Mesendoderm (in vitro differentiated cells): ENCODE measurements around the gene CHIT1.

Experiments
- DNase-seq: peaks from one replicate; pipeline ENCODE4 v3.0.0; 2013
- H2AK5ac ChIP-seq: 2 replicates; pipeline ENCODE4 v1.6.1; 2013; ENCODE audit warnings: low read length, inconsistent platforms
- H2BK120ac ChIP-seq: 2 replicates; pipeline ENCODE4 v1.6.1; 2013; ENCODE audit warnings: low read depth, mild to moderate bottlenecking, low read length, moderate library complexity, mixed read lengths
- H2BK15ac ChIP-seq: replicated peaks from 2 replicates; pipeline ENCODE4 v1.6.1; 2013; ENCODE audit warnings: low read depth, mild to moderate bottlenecking, moderate library complexity
- H2BK5ac ChIP-seq: 2 replicates; pipeline ENCODE4 v1.6.1; 2013; ENCODE audit warnings: low read length, inconsistent platforms
- H3K18ac ChIP-seq: 2 replicates; pipeline ENCODE4 v1.6.1; 2013; ENCODE audit warnings: mild to moderate bottlenecking, low read length, mixed read lengths
- H3K23ac ChIP-seq: one replicate; pipeline ENCODE4 v1.6.1; 2013; ENCODE audit warnings: low read length
- H3K27ac ChIP-seq: 2 replicates; pipeline ENCODE4 v1.5.1; 2013; ENCODE audit warnings: low read depth, mild to moderate bottlenecking, inconsistent platforms, low read length, moderate library complexity
- H3K27me3 ChIP-seq: 2 replicates; pipeline ENCODE4 v1.6.1; 2013; ENCODE audit warnings: low read length, control low read depth, mild to moderate bottlenecking, inconsistent platforms; ENCODE audit not compliant: insufficient read depth, poor library complexity
- H3K36me3 ChIP-seq: 2 replicates; pipeline ENCODE4 v1.6.1; 2013; ENCODE audit warnings: low read length, inconsistent platforms; ENCODE audit not compliant: control insufficient read depth, insufficient read depth
- H3K4ac ChIP-seq: one replicate; pipeline ENCODE4 v1.6.1; 2013; ENCODE audit warnings: low read depth, mild to moderate bottlenecking, low read length, moderate library complexity
- H3K4me1 ChIP-seq: 2 replicates; pipeline ENCODE4 v1.6.1; 2013; ENCODE audit warnings: low read depth, low read length, inconsistent platforms; ENCODE audit not compliant: control insufficient read depth
- H3K4me2 ChIP-seq: 2 replicates; pipeline ENCODE4 v1.6.1; 2013; ENCODE audit warnings: low read length
- H3K4me3 ChIP-seq: 2 replicates; pipeline ENCODE4 v1.5.1; 2013; ENCODE audit warnings: mild to moderate bottlenecking, low read length
- H3K56ac ChIP-seq: one replicate; pipeline ENCODE4 v1.6.1; 2013; ENCODE audit warnings: low read length
- H3K79me1 ChIP-seq: 2 replicates; pipeline ENCODE4 v1.6.1; 2013; ENCODE audit warnings: low read length, inconsistent platforms
- H3K79me2 ChIP-seq: 2 replicates; pipeline ENCODE4 v1.6.1; 2013; ENCODE audit warnings: mild to moderate bottlenecking, low read length; ENCODE audit not compliant: control insufficient read depth, insufficient read depth
- H3K9ac ChIP-seq: 2 replicates; pipeline ENCODE4 v1.6.1; 2013; ENCODE audit warnings: low read length, inconsistent platforms
- H4K5ac ChIP-seq: one replicate; pipeline ENCODE4 v1.6.1; 2013; ENCODE audit warnings: low read length
- H4K8ac ChIP-seq: one replicate; pipeline ENCODE4 v1.6.1; 2013; ENCODE audit warnings: low read depth, mild to moderate bottlenecking, control low read depth, low read length, moderate library complexity
- WGBS: extraction: QIAGEN DNeasy Blood & Tissue Kit; methylation state at CpG from one replicate; pipeline ENCODE4 v1.1.7; 2013; ENCODE audit warnings: low lambda C conversion rate, missing lambda C conversion rate; ENCODE audit not compliant: insufficient coverage; ENCODE audit errors: extremely low coverage; 5-methylcytosine and 5-hydroxymethylcytosine counted together

CHIT1 gene

DNA sequence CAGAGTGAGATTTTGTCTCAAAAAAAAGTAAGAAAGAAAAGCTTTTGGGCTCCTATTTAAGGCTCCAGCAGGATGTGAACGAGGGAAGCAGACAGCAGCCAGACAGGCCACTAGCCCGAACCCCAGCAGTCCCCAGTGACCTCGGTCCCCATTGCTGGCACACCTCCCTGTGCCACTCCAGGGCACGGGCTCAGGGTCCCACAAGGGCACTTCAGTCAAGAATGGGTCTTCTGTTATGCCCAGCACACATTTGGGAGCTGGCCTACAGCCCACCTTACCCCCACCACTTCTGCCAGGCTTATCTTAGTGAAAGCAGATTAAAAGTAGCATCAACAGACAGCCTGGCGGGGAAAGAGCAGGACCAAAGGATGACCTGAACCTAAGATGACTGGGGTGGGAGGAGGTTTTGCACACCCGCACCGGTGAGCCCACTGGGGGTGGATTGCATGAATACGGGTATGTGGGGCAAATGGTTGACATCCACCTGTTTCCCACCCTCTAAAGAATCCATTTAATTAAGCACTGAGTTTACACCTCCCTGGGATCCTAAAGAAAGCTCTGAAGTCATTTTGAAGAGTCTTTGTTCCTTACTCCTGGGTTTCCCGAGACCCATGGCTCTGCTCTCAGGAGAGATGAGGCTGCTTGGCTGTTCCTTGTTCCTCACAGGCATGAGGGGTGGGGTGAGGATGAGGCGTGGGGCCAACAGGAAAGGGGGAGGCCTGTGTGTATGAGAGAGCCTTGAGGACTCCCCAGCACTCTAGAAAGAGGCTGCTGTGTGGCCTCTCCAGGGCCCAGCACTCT, 47.7 kb downstream of the CHIT1 start:
- Histone ChIP-seq H3K79me2 (no peaks in the 10 kb centered on the region), H3K9ac (no peak overlapping the region), H3K18ac (peak overlapping the region; percentile 53), H4K8ac (no peak overlapping the region), H3K4ac (no peak overlapping the region), H3K27ac (no peak overlapping the region), H2BK120ac (no peak overlapping the region), H2AK5ac (no peak overlapping the region), H3K23ac (no peak overlapping the region), H3K4me2 (no peak overlapping the region), H3K4me1 (peaks cover 27% of the 10 kb centered on the region), H3K36me3 (no peaks in the 10 kb centered on the region), H3K27me3 (no peaks in the 10 kb centered on the region), H3K4me3 (no peak overlapping the region), H2BK5ac (no peak overlapping the region), H4K5ac (no peak overlapping the region), H3K56ac (no peak overlapping the region), H3K79me1 (no peaks in the 10 kb centered on the region), H2BK15ac (no peak overlapping the region)
- WGBS, result no CpG with 5 or more reads among the region's 10 CpGs
- no peak for DNase-seq

DNA sequence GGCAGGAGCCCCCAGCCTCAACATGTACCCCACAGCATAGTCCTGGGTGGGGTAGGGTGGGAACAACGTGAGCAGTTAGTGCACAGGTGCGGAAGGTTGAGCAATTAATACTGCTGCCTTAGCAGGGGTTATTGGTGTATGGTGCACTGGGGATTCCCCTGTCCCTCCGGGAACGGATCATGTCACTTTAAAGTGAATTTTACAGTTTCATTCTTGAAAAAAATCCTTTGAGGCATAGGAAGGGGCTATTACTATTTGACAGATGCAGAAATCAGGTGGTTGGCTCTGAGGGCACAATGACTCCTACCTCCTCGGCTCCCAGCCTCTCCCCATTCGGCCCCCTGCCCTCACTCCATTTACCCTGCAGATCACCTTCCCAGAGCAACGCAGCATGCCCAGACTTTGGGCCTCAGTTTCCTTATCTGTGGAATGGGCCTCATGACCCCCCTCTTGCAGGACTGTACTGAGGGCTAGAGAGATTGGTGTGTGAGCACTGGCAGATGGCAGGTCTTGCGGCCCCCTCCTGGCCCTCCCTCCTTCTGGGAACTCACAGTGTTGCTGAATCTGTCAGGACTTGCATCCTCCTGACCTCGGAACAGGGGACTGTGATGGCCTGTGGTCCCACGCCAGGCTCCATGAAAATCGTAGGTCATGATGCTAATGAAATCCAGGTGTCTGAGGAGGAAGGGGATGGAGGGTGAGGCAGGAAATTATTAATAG, 48.7 kb downstream of the CHIT1 start:
- H3K23ac ChIP-seq, result no peak overlapping the region
- peaks cover 21% of the 10 kb centered on the region for H3K4me1 ChIP-seq
- no CpG with 5 or more reads among the region's 11 CpGs for WGBS
- no peak overlapping the region for H3K4me3 ChIP-seq
- no peak overlapping the region for H3K4ac ChIP-seq
- no peak overlapping the region for H2BK120ac ChIP-seq
- H3K18ac ChIP-seq, result no peak overlapping the region
- DNase-seq, result no peak
- H4K5ac ChIP-seq, result no peak overlapping the region
- H3K4me2 ChIP-seq, result no peak overlapping the region
- H4K8ac ChIP-seq, result no peak overlapping the region
- no peak overlapping the region for H2BK15ac ChIP-seq
- H3K36me3 ChIP-seq, result no peaks in the 10 kb centered on the region
- no peaks in the 10 kb centered on the region for H3K79me2 ChIP-seq
- no peak overlapping the region for H3K27ac ChIP-seq
- no peak overlapping the region for H3K56ac ChIP-seq
- no peak overlapping the region for H2AK5ac ChIP-seq
- no peaks in the 10 kb centered on the region for H3K79me1 ChIP-seq
- H2BK5ac ChIP-seq, result no peak overlapping the region
- H3K9ac ChIP-seq, result no peak overlapping the region
- no peaks in the 10 kb centered on the region for H3K27me3 ChIP-seq

DNA sequence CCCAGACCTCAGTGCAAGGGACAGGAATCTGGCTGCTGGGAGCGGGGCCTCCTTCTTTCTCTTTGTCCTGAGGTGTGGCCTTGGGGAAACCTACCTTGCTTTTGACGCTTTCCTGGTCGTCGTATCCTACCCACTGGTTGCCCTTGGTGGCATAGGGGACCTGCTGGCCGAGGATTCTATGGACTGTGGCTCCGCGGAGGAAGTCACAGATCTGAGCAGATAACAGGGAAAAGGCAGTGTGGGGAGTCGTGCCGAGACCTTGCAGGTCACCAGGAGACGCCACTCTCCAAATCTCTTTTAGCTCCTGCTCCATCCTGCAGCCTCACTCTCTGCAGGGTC, 49.8 kb downstream of the CHIT1 start:
- Histone ChIP-seq H3K4me1 (peaks cover 18% of the 10 kb centered on the region), H3K4me2 (no peak overlapping the region), H3K18ac (no peak overlapping the region), H3K79me1 (no peaks in the 10 kb centered on the region), H2AK5ac (no peak overlapping the region), H4K8ac (no peak overlapping the region), H3K36me3 (no peaks in the 10 kb centered on the region), H3K4ac (peak overlapping the region; percentile 61), H3K56ac (no peak overlapping the region), H3K23ac (no peak overlapping the region), H3K27ac (no peak overlapping the region), H3K79me2 (no peaks in the 10 kb centered on the region), H2BK120ac (no peak overlapping the region), H3K27me3 (no peaks in the 10 kb centered on the region), H2BK5ac (no peak overlapping the region), H4K5ac (no peak overlapping the region), H3K4me3 (no peak overlapping the region), H2BK15ac (no peak overlapping the region), H3K9ac (no peak overlapping the region)
- WGBS, result no CpG with 5 or more reads among the region's 10 CpGs
- no peak for DNase-seq

DNA sequence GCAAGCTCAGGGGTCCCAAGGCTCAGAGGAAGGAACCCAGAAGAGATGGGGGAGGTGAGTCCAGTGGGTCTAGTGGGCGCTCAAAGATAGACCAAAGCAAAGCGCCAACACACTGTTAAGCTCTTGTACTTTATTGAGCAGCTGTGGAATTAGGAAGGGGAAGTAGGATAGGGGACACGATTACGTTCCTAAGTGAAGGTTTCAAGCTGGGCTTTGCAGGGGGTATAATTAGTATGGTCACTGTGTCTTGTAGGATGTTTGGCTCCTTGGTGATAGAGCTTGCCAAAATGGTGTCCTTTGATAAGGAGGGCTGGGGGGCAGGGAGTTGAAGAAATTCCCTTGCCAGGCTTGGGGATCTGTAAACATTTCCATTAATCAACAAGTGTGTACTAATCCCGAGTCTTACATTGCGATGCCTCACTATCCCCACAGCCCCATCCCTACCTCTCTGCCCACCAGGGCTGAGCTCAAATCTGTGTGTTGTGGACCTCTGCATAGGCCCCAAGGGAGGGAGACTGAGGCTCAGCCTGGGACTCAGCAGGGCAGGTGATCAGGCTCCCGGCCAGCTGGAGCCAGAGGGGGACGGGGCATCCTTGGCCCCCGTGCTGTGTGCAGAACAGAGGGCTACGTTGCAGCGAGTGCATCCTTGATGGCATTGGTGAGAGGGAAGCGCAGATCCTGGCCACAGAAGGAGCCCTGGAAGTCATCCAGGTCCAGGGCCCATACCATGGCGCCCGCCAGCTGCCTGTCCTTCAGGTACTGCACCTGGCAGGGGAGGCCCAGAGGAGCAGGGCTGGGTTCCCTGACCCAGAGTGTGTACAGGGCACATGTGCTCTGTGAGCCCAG, 50.4 kb downstream of the CHIT1 start:
- WGBS, result no CpG with 5 or more reads among the region's 14 CpGs
- no peak overlapping the region for H3K23ac ChIP-seq
- peak overlapping the region; percentile 61 for H3K4ac ChIP-seq
- H4K8ac ChIP-seq, result no peak overlapping the region
- H3K36me3 ChIP-seq, result no peaks in the 10 kb centered on the region
- no peaks in the 10 kb centered on the region for H3K79me2 ChIP-seq
- H3K79me1 ChIP-seq, result no peaks in the 10 kb centered on the region
- H3K4me1 ChIP-seq, result peaks cover 18% of the 10 kb centered on the region
- DNase-seq, result peak; percentile 55
- no peak overlapping the region for H2BK120ac ChIP-seq
- H3K4me3 ChIP-seq, result no peak overlapping the region
- no peak overlapping the region for H4K5ac ChIP-seq
- H2AK5ac ChIP-seq, result peak overlapping the region; percentile 7
- H3K56ac ChIP-seq, result peak overlapping the region; percentile 29
- H3K18ac ChIP-seq, result peak overlapping the region; percentile 31
- H3K9ac ChIP-seq, result no peak overlapping the region
- no peak overlapping the region for H2BK15ac ChIP-seq
- H3K27ac ChIP-seq, result peak overlapping the region; percentile 51
- no peak overlapping the region for H3K4me2 ChIP-seq
- H3K27me3 ChIP-seq, result no peaks in the 10 kb centered on the region
- H2BK5ac ChIP-seq, result peak overlapping the region; percentile 12

DNA sequence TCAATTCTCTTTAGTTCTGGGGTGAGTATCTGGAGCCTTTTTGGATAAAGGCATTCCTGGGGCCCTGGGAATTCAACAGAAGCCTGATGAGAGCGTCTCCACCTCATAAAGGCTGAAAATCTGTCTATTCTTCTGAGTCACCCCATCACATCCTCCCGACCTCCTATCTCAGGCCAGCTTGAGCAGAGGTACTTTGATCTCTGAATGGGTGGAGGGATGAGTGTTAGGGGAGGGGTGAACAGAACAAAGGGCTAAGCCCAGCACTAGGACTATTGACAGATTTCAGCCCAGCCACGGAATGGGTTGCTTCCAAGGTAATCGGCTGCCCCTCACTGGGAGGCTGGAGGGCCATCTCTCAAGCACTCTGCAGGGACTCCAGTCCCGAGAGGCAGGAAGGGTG, 51.4 kb downstream of the CHIT1 start:
- Histone ChIP-seq H3K27ac (peak overlapping the region; percentile 90), H3K79me1 (no peaks in the 10 kb centered on the region), H4K8ac (no peak overlapping the region), H2AK5ac (no peak overlapping the region), H3K4me2 (no peak overlapping the region), H3K23ac (no peak overlapping the region), H3K27me3 (no peaks in the 10 kb centered on the region), H3K4me3 (no peak overlapping the region), H2BK120ac (no peak overlapping the region), H4K5ac (no peak overlapping the region), H3K4me1 (peaks cover 18% of the 10 kb centered on the region), H2BK15ac (no peak overlapping the region), H3K4ac (no peak overlapping the region), H3K79me2 (no peaks in the 10 kb centered on the region), H3K36me3 (no peaks in the 10 kb centered on the region), H3K56ac (no peak overlapping the region), H3K18ac (no peak overlapping the region), H3K9ac (no peak overlapping the region), H2BK5ac (no peak overlapping the region)
- no CpG with 5 or more reads among the region's 5 CpGs for WGBS
- DNase-seq, result peak; percentile 95
